KOPT-K1 (cell line): ENCODE results near the gene SCAPER.
"Not testable (repeated sequence)": the region's sequence is repeated elsewhere in the genome, so short reads cannot be mapped to it uniquely, and the experiment has no call there.

ENCODE experiments used
- H3K27ac ChIP-seq: fragments of 200-600 bp; sonication (generic); 2 replicates; pipeline ENCODE4 v1.5.1; 2016; ENCODE audit warnings: antibody characterized with exemption, mild to moderate bottlenecking, low read depth, low read length; ENCODE audit not compliant: poor library complexity, severe bottlenecking
- H3K36me3 ChIP-seq: fragments of 200-600 bp; sonication (generic); 2 replicates; pipeline ENCODE4 v1.5.1; 2017; ENCODE audit warnings: antibody characterized with exemption, mild to moderate bottlenecking, low read length, moderate library complexity; ENCODE audit not compliant: insufficient read depth
- H3K9me3 ChIP-seq: fragments of 200-600 bp; sonication (generic); 2 replicates; pipeline ENCODE4 v1.5.1; 2017; ENCODE audit warnings: antibody characterized with exemption, low read length, mild to moderate bottlenecking; ENCODE audit not compliant: insufficient read depth, poor library complexity, severe bottlenecking

The SCAPER gene

GRCh38 chr15:76718863-76719262 lies 186.3 kb downstream of the SCAPER start:
- Histone ChIP-seq H3K27ac (no peak overlapping the region), H3K9me3 (no peaks in the 10 kb centered on the region), H3K36me3 (peaks cover 10% of the 10 kb centered on the region; the same call in 1 of the 2 replicates)

- no peaks in the 10 kb centered on the region for H3K9me3 ChIP-seq
- peaks cover 10% of the 10 kb centered on the region; the same call in 1 of the 2 replicates for H3K36me3 ChIP-seq
- no peak overlapping the region for H3K27ac ChIP-seq
Measured at GRCh38 chr15:76714950-76715349, 190.2 kb downstream of the SCAPER start.

GRCh38 chr15:76711351-76711827 lies 193.8 kb downstream of the SCAPER start:
- Histone ChIP-seq H3K36me3 (peaks cover 10% of the 10 kb centered on the region; the same call in 1 of the 2 replicates), H3K9me3 (no peaks in the 10 kb centered on the region), H3K27ac (no peak overlapping the region)

- not testable (repeated sequence) for H3K9me3 ChIP-seq, H3K27ac ChIP-seq
- peaks cover 33% of the 10 kb centered on the region for H3K36me3 ChIP-seq
Measured at GRCh38 chr15:76704032-76704431, 201.1 kb downstream of the SCAPER start.

- peaks cover 27% of the 10 kb centered on the region for H3K36me3 ChIP-seq
- no peak overlapping the region for H3K27ac ChIP-seq
- no peaks in the 10 kb centered on the region for H3K9me3 ChIP-seq
Measured at GRCh38 chr15:76696840-76697239, 208.3 kb downstream of the SCAPER start.

- not testable (repeated sequence) for H3K36me3 ChIP-seq, H3K27ac ChIP-seq, H3K9me3 ChIP-seq
Measured at GRCh38 chr15:76692546-76692945, 212.6 kb downstream of the SCAPER start.

GRCh38 chr15:76687592-76687991 lies 217.5 kb downstream of the SCAPER start:
- H3K36me3 ChIP-seq: not testable (repeated sequence)

GRCh38 chr15:76684002-76684401 lies 221.1 kb downstream of the SCAPER start:
- H3K9me3 ChIP-seq: peaks cover 9% of the 10 kb centered on the region
- peaks cover 6% of the 10 kb centered on the region; the same call in 1 of the 2 replicates for H3K36me3 ChIP-seq
- no peak overlapping the region for H3K27ac ChIP-seq

More at GRCh38 chr15:76687592-76687991, 217.5 kb downstream of the SCAPER start:
- not testable (repeated sequence) for H3K9me3 ChIP-seq, H3K27ac ChIP-seq

GRCh38 chr15:76682833-76683232 lies 222.3 kb downstream of the SCAPER start:
- H3K27ac ChIP-seq: no peak overlapping the region
- H3K36me3 ChIP-seq: peaks cover 6% of the 10 kb centered on the region; the same call in 1 of the 2 replicates
- peaks cover 9% of the 10 kb centered on the region for H3K9me3 ChIP-seq

- Histone ChIP-seq H3K27ac (no peak overlapping the region), H3K36me3 (peaks cover 6% of the 10 kb centered on the region; the same call in 1 of the 2 replicates), H3K9me3 (peaks cover 9% of the 10 kb centered on the region)
Measured at GRCh38 chr15:76682259-76682658, 222.9 kb downstream of the SCAPER start.

- peaks cover 6% of the 10 kb centered on the region; the same call in 1 of the 2 replicates for H3K36me3 ChIP-seq
- no peak overlapping the region for H3K27ac ChIP-seq
- H3K9me3 ChIP-seq: peaks cover 4% of the 10 kb centered on the region
Measured at GRCh38 chr15:76678766-76679165, 226.4 kb downstream of the SCAPER start.

- Histone ChIP-seq H3K36me3 (no peaks in the 10 kb centered on the region), H3K27ac (no peak overlapping the region), H3K9me3 (no peaks in the 10 kb centered on the region)
Measured at GRCh38 chr15:76674883-76675282, 230.3 kb downstream of the SCAPER start.

- Histone ChIP-seq H3K27ac (no peak overlapping the region), H3K36me3 (no peaks in the 10 kb centered on the region), H3K9me3 (no peaks in the 10 kb centered on the region)
Measured at GRCh38 chr15:76669521-76670207, 235.5 kb downstream of the SCAPER start.

GRCh38 chr15:76668900-76669299 lies 236.2 kb downstream of the SCAPER start:
- Histone ChIP-seq H3K9me3 (no peaks in the 10 kb centered on the region), H3K36me3 (no peaks in the 10 kb centered on the region), H3K27ac (no peak overlapping the region)

GRCh38 chr15:76667943-76668715 lies 237.0 kb downstream of the SCAPER start:
- H3K36me3 ChIP-seq: no peaks in the 10 kb centered on the region
- no peak overlapping the region for H3K27ac ChIP-seq
- no peaks in the 10 kb centered on the region for H3K9me3 ChIP-seq
